ENCODE measurements around the gene ZNF462. TPM values are rescaled to one million over a fixed set of nuclear protein-coding genes. Genes with fewer than 3 reads are reported as not detected.

ZNF462 gene
- total RNA-seq, 1 donor from 2014 or later, result 32.1 TPM

DNA sequence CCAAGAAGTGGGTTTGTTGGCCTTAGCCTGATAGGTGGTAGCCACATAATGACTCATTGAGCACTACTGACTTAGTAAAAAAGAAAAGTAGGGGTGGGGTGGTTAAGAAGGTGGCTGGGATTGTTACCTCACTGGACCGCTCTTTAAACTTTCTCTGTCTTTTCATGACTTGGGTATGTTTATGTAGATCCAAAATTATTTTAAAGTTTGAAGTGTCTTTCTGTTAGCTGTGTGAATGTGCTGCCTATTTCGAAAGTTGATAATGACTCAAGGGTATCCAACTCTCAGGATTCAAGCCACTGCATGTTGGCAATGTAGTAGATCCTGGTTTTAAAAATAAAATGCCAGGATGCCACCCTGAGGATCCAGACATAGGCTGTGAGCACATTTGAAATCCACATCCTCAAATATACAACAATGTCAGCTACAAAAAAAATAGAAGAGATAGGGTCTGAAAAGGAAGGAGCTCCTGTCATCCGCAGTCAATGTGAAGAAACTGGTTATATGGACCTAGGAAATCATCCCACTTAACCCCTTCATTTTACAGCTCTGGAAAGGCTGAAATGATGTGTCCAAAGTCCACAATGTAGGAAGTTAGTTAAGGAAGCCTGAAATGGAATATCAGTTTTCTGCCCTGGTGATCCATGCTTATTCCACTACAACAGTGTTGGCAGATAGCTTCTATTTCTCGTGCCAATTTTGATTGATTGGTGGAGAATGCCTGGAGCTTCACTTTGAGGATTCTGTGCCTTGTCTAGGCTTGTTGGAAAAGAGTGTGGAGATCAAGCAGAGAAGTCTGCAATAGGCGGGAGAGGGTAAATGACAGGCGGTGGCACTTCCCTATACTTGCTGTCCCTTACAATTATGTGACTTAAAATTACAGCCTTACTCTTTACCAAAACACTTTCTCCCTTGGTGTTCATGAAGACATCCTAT lies 23.4 kb downstream of the ZNF462 start:
- Histone ChIP-seq H3K4me3 (ENCODE audit: low read depth, low read length) (no peak overlapping the region), H3K36me3 (ENCODE audit: control insufficient read depth, insufficient read depth, low read length) (no peaks in the 10 kb centered on the region), H3K27me3 (ENCODE audit: control insufficient read depth, insufficient read depth, low read length) (no peaks in the 10 kb centered on the region)
- DNase-seq (ENCODE audit: low read depth), result no peak
- TF ChIP-seq, protein P1, sequence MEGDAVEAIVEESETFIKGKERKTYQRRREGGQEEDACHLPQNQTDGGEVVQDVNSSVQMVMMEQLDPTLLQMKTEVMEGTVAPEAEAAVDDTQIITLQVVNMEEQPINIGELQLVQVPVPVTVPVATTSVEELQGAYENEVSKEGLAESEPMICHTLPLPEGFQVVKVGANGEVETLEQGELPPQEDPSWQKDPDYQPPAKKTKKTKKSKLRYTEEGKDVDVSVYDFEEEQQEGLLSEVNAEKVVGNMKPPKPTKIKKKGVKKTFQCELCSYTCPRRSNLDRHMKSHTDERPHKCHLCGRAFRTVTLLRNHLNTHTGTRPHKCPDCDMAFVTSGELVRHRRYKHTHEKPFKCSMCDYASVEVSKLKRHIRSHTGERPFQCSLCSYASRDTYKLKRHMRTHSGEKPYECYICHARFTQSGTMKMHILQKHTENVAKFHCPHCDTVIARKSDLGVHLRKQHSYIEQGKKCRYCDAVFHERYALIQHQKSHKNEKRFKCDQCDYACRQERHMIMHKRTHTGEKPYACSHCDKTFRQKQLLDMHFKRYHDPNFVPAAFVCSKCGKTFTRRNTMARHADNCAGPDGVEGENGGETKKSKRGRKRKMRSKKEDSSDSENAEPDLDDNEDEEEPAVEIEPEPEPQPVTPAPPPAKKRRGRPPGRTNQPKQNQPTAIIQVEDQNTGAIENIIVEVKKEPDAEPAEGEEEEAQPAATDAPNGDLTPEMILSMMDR (IDR thresholded peaks at IDR 0.05; ENCODE audit: insufficient read depth, low read length, poor library complexity, severe bottlenecking), result no peak

DNA sequence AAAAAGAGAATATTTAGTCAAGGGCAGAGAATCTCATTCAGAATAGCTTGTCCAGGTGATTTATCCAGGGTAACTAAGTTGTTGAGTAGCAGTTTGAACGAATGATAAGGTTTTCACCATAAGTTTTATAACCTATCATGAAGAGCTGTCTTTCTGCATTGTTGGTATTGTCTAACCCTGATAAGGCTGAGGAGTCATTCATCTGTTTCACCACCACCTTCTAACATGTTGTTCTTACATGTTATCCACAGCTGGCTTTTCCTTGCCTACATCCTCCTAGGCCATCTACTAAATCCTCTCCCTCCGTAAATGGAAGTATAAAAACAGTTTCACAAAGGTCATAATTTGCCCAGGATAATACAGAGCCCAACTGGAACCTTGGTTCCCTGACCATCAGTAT lies 24.1 kb downstream of the ZNF462 start:
- no peak for DNase-seq (ENCODE audit: low read depth)
- Histone ChIP-seq H3K36me3 (ENCODE audit: control insufficient read depth, insufficient read depth, low read length) (no peaks in the 10 kb centered on the region), H3K27me3 (ENCODE audit: control insufficient read depth, insufficient read depth, low read length) (no peaks in the 10 kb centered on the region), H3K4me3 (ENCODE audit: low read depth, low read length) (no peak overlapping the region)
- TF ChIP-seq, protein P1 (IDR thresholded peaks at IDR 0.05; ENCODE audit: insufficient read depth, low read length, poor library complexity, severe bottlenecking), result no peak

DNA sequence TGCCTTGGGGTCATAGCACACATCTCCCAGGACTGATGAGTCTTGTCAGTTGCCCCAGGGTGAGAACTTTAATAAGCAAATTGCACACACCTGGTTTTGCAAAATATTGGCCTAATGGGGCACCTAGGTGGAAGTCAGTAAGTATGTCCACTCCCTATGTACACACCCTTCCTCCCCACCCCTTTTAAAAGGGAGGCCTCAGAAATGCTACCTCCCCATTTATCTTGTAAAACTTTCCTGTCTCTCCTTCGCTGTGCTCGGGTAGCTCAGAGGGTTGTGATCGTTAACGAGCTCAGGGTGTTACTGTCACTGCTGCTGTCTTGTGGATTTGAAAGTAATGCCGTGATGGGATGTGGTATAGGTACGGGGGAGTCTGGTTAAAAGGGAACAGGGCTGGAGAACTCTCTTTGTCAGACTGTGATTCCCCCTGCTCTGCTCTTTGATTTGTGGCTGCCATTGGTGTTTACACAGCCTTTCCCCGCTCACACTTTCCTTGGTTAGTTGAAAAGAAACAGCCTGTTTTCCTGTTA lies 26.2 kb downstream of the ZNF462 start:
- DNase-seq (ENCODE audit: low read depth), result no peak
- TF ChIP-seq, protein P1 (IDR thresholded peaks at IDR 0.05; ENCODE audit: insufficient read depth, low read length, poor library complexity, severe bottlenecking), result no peak
- H3K36me3 ChIP-seq (ENCODE audit: control insufficient read depth, insufficient read depth, low read length), result no peaks in the 10 kb centered on the region
- no peak overlapping the region for H3K4me3 ChIP-seq (ENCODE audit: low read depth, low read length)
- no peaks in the 10 kb centered on the region for H3K27me3 ChIP-seq (ENCODE audit: control insufficient read depth, insufficient read depth, low read length)

DNA sequence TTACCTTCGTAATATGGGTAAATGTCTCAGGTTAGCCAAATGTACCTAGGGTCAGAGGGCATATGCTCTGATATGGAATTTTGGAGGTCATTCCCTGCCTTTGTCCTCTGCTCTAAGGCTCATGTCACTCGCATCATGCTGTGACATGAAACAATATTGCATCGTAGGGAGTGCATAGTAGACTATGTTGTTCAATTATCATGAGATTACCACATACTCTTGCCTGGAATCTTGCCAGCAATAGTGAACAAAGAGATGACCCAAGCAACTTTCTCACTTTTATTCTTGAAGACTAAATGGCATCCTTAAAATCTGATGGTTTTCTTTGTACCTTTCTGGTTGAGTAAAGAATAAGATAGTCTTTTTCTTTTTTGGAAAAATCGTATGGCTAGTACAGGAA lies 27.6 kb downstream of the ZNF462 start:
- Histone ChIP-seq H3K4me3 (ENCODE audit: low read depth, low read length) (no peak overlapping the region), H3K36me3 (ENCODE audit: control insufficient read depth, insufficient read depth, low read length) (no peaks in the 10 kb centered on the region), H3K27me3 (ENCODE audit: control insufficient read depth, insufficient read depth, low read length) (no peaks in the 10 kb centered on the region)
- TF ChIP-seq, protein P1 (IDR thresholded peaks at IDR 0.05; ENCODE audit: insufficient read depth, low read length, poor library complexity, severe bottlenecking), result no peak
- DNase-seq (ENCODE audit: low read depth), result no peak

DNA sequence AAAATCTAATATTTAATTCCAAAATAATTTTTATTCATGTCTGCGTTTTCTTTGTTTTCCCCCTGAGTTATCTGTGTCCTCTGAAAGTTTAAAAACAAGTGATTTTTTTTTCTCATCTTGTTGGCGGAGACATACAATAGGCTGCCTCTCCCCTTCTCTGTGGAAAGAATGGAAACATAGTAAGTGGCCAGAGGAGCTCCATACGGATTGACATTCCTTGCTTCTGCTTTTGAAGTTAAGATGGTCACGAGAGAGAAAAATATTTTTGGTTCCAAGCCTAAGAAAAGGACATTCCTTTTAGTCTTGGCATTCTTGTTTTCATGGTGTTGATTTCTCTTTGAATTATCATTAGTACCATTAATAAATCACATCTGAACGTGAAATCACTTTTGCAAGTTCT lies 28.3 kb downstream of the ZNF462 start:
- DNase-seq (ENCODE audit: low read depth), result no peak

More for the DNA sequence above, 28.3 kb downstream of the ZNF462 start:
- no peaks in the 10 kb centered on the region for H3K27me3 ChIP-seq (ENCODE audit: control insufficient read depth, insufficient read depth, low read length)
- H3K36me3 ChIP-seq (ENCODE audit: control insufficient read depth, insufficient read depth, low read length), result no peaks in the 10 kb centered on the region
- TF ChIP-seq, protein P1 (IDR thresholded peaks at IDR 0.05; ENCODE audit: insufficient read depth, low read length, poor library complexity, severe bottlenecking), result no peak
- no peak overlapping the region for H3K4me3 ChIP-seq (ENCODE audit: low read depth, low read length)

Data from kidney epithelial cell (primary cell).